Natural killer cell treated with Interleukin-12 subunit alpha and Interleukin-12 subunit beta and Interleukin-15 and Interleukin-18, amount 100 ng/mL, for 72 hours (primary cell): Measurements from ENCODE around the gene ARHGAP10. TPM values are rescaled to one million over a fixed set of nuclear protein-coding genes. Genes with fewer than 3 reads are reported as not detected.
"Not testable (repeated sequence)": the region's sequence is repeated elsewhere in the genome, so short reads cannot be mapped to it uniquely, and the experiment has no call there.

Source experiments
- ATAC-seq, 2 donors: fragments of 150-1000 bp; cut with Tn5 transposase in 1 of 2; sonication (Bioruptor Pico), chemical (Tn5 transposase) in 1 of 2; 2 replicates each; pipeline ENCODE4 v1.10.0; 2021
- DNase-seq: peaks from one replicate; pipeline ENCODE4 v3.0.0; 2022; ENCODE audit warnings: low spot score
- H3K27ac Mint-ChIP-seq, 2 donors: 1 replicate in 1 of 2; 2 replicates in 1 of 2; pipeline ENCODE4 v1.8.0; 2022; ENCODE audit warnings: mixed read lengths in 2 of 2, mild to moderate bottlenecking in 1 of 2, moderate library complexity in 1 of 2
- H3K27me3 Mint-ChIP-seq, 2 donors: 1 replicate in 1 of 2; 2 replicates in 1 of 2; pipeline ENCODE4 v1.8.0; 2022; ENCODE audit warnings: mixed read lengths in 2 of 2
- H3K36me3 Mint-ChIP-seq: one replicate; pipeline ENCODE4 v1.8.0; 2022; ENCODE audit warnings: mixed read lengths
- H3K4me1 Mint-ChIP-seq, 2 donors: 1 replicate in 1 of 2; 2 replicates in 1 of 2; pipeline ENCODE4 v1.8.0; 2022; ENCODE audit warnings: low read depth in 2 of 2, mixed read lengths in 2 of 2, mild to moderate bottlenecking in 1 of 2
- H3K4me3 Mint-ChIP-seq: one replicate; pipeline ENCODE4 v1.8.0; 2022; ENCODE audit warnings: mixed read lengths
- H3K9me3 Mint-ChIP-seq: 2 replicates; pipeline ENCODE4 v1.8.0; 2022; ENCODE audit warnings: mixed read lengths
- total RNA-seq, 2 donors: library from RNA; stranded (reverse); gene quantifications; one replicate each; pipeline ENCODE4 v1.2.3, GENCODE V29; 2022

The ARHGAP10 gene
- total RNA-seq, 2 donors from 2014 or later, result 7.4 to 11.4 TPM

GRCh38 chr4:147786031-147786430, 54.1 kb downstream of the ARHGAP10 start:
- H3K27ac Mint-ChIP-seq, result peak overlapping the region; percentile 2 to 22
- H3K4me3 Mint-ChIP-seq, result no peak overlapping the region
- peaks cover 24 to 33% of the 10 kb centered on the region in 2 donors for H3K4me1 Mint-ChIP-seq
- no peaks in the 10 kb centered on the region for H3K36me3 Mint-ChIP-seq
- DNase-seq (no peak), ATAC-seq (no peak)
- no peaks in the 10 kb centered on the region for H3K27me3 Mint-ChIP-seq
- H3K9me3 Mint-ChIP-seq, result no peaks in the 10 kb centered on the region

- H3K9me3 Mint-ChIP-seq, result no peaks in the 10 kb centered on the region
- H3K27ac Mint-ChIP-seq, result peak overlapping the region; percentile 2 to 22
- H3K27me3 Mint-ChIP-seq, result no peaks in the 10 kb centered on the region
- no peak overlapping the region for H3K4me3 Mint-ChIP-seq
- H3K36me3 Mint-ChIP-seq, result no peaks in the 10 kb centered on the region
- no peak for DNase-seq
- H3K4me1 Mint-ChIP-seq, result peaks cover 24 to 33% of the 10 kb centered on the region in 2 donors
- peak in 1 of 2 donors; percentile 6 for ATAC-seq
Observed at GRCh38 chr4:147786531-147786930, 54.6 kb downstream of the ARHGAP10 start.

GRCh38 chr4:147787204-147787603, 55.3 kb downstream of the ARHGAP10 start:
- H3K9me3 Mint-ChIP-seq, result no peaks in the 10 kb centered on the region
- peaks cover 21 to 33% of the 10 kb centered on the region in 2 donors for H3K4me1 Mint-ChIP-seq
- no peaks in the 10 kb centered on the region for H3K36me3 Mint-ChIP-seq
- DNase-seq, result no peak
- no peak for ATAC-seq
- H3K27ac Mint-ChIP-seq, result peak overlapping the region in 1 of 2 donors; percentile 22
- no peak overlapping the region for H3K4me3 Mint-ChIP-seq
- H3K27me3 Mint-ChIP-seq, result no peaks in the 10 kb centered on the region

GRCh38 chr4:147788791-147789190, 56.9 kb downstream of the ARHGAP10 start:
- ATAC-seq, result no peak
- no peak overlapping the region for H3K4me3 Mint-ChIP-seq
- no peak for DNase-seq
- no peaks in the 10 kb centered on the region for H3K36me3 Mint-ChIP-seq
- no peak overlapping the region for H3K27ac Mint-ChIP-seq
- H3K27me3 Mint-ChIP-seq, result no peaks in the 10 kb centered on the region
- H3K4me1 Mint-ChIP-seq, result peaks cover 34 to 47% of the 10 kb centered on the region in 2 donors
- H3K9me3 Mint-ChIP-seq, result no peaks in the 10 kb centered on the region

GRCh38 chr4:147789596-147789995, 57.7 kb downstream of the ARHGAP10 start:
- H3K36me3 Mint-ChIP-seq, result no peaks in the 10 kb centered on the region
- no peaks in the 10 kb centered on the region for H3K9me3 Mint-ChIP-seq
- no peaks in the 10 kb centered on the region for H3K27me3 Mint-ChIP-seq
- H3K27ac Mint-ChIP-seq, result no peak overlapping the region
- H3K4me3 Mint-ChIP-seq, result no peak overlapping the region
- no peak for ATAC-seq
- peaks cover 41 to 55% of the 10 kb centered on the region in 2 donors for H3K4me1 Mint-ChIP-seq
- no peak for DNase-seq

GRCh38 chr4:147790412-147790811, 58.5 kb downstream of the ARHGAP10 start:
- no peaks in the 10 kb centered on the region for H3K9me3 Mint-ChIP-seq
- ATAC-seq (no peak), DNase-seq (no peak)
- no peaks in the 10 kb centered on the region for H3K27me3 Mint-ChIP-seq
- no peak overlapping the region for H3K4me3 Mint-ChIP-seq
- H3K27ac Mint-ChIP-seq, result no peak overlapping the region
- H3K4me1 Mint-ChIP-seq, result peaks cover 44 to 58% of the 10 kb centered on the region in 2 donors
- H3K36me3 Mint-ChIP-seq, result no peaks in the 10 kb centered on the region

- DNase-seq (no peak), ATAC-seq (no peak)
- Mint-ChIP-seq H3K4me1 (peaks cover 41 to 49% of the 10 kb centered on the region in 2 donors), H3K27ac (no peak overlapping the region), H3K27me3 (no peaks in the 10 kb centered on the region), H3K36me3 (no peaks in the 10 kb centered on the region), H3K4me3 (no peak overlapping the region), H3K9me3 (no peaks in the 10 kb centered on the region)
Observed at GRCh38 chr4:147791341-147791740, 59.5 kb downstream of the ARHGAP10 start.

GRCh38 chr4:147791865-147792264, 60.0 kb downstream of the ARHGAP10 start:
- Mint-ChIP-seq H3K4me1 (peaks cover 37 to 46% of the 10 kb centered on the region in 2 donors), H3K4me3 (peak overlapping the region; percentile 87), H3K27ac (peak overlapping the region in 1 of 2 donors; percentile 54), H3K36me3 (peaks cover 2% of the 10 kb centered on the region), H3K27me3 (peaks cover 0 to under 1% of the 10 kb centered on the region in 2 donors), H3K9me3 (no peaks in the 10 kb centered on the region)
- DNase-seq (no peak), ATAC-seq (no peak)

GRCh38 chr4:147793569-147794313, 61.9 kb downstream of the ARHGAP10 start:
- Mint-ChIP-seq H3K27ac (peak overlapping the region; percentile 41 to 45), H3K9me3 (no peaks in the 10 kb centered on the region), H3K36me3 (peaks cover 6% of the 10 kb centered on the region), H3K27me3 (peaks cover 0 to 8% of the 10 kb centered on the region in 2 donors), H3K4me1 (peaks cover 36 to 49% of the 10 kb centered on the region in 2 donors), H3K4me3 (peak overlapping the region; percentile 87)
- ATAC-seq (peak; percentile 78 to 85), DNase-seq (no peak)

- Mint-ChIP-seq H3K36me3 (peaks cover 6% of the 10 kb centered on the region), H3K4me3 (peak overlapping the region; percentile 87), H3K4me1 (peaks cover 39 to 54% of the 10 kb centered on the region in 2 donors), H3K9me3 (no peaks in the 10 kb centered on the region), H3K27ac (peak overlapping the region; percentile 41 to 45), H3K27me3 (peaks cover 0 to 8% of the 10 kb centered on the region in 2 donors)
- ATAC-seq (peak; percentile 69 to 84), DNase-seq (no peak)
Observed at GRCh38 chr4:147794314-147794680, 62.4 kb downstream of the ARHGAP10 start.

GRCh38 chr4:147794787-147795413, 63.0 kb downstream of the ARHGAP10 start:
- DNase-seq (no peak), ATAC-seq (peak; percentile 68 to 69)
- peaks cover 46 to 61% of the 10 kb centered on the region in 2 donors for H3K4me1 Mint-ChIP-seq
- peak overlapping the region; percentile 87 for H3K4me3 Mint-ChIP-seq
- H3K36me3 Mint-ChIP-seq, result peaks cover 6% of the 10 kb centered on the region
- peak overlapping the region; percentile 41 to 45 for H3K27ac Mint-ChIP-seq
- no peaks in the 10 kb centered on the region for H3K9me3 Mint-ChIP-seq
- peaks cover 0 to 8% of the 10 kb centered on the region in 2 donors for H3K27me3 Mint-ChIP-seq

GRCh38 chr4:147799057-147799456, 67.2 kb downstream of the ARHGAP10 start:
- ATAC-seq, DNase-seq, H3K9me3 Mint-ChIP-seq, H3K27me3 Mint-ChIP-seq, H3K36me3 Mint-ChIP-seq, H3K4me3 Mint-ChIP-seq: not testable (repeated sequence)
- Mint-ChIP-seq H3K4me1 (peaks cover 39 to 49% of the 10 kb centered on the region in 2 donors), H3K27ac (peak overlapping the region; percentile 64 to 92)

- H3K4me1 Mint-ChIP-seq, result peaks cover 40 to 42% of the 10 kb centered on the region in 2 donors
- peak; percentile 98 to 99 for ATAC-seq
Observed at GRCh38 chr4:147799986-147800555, 68.2 kb downstream of the ARHGAP10 start.

GRCh38 chr4:147801820-147802219, 69.9 kb downstream of the ARHGAP10 start:
- DNase-seq, result no peak

More at GRCh38 chr4:147799986-147800555, 68.2 kb downstream of the ARHGAP10 start:
- Mint-ChIP-seq H3K4me3 (peak overlapping the region; percentile 77), H3K27me3 (peaks cover 8% of the 10 kb centered on the region in 2 donors), H3K27ac (peak overlapping the region; percentile 64 to 92), H3K36me3 (peaks cover 6% of the 10 kb centered on the region), H3K9me3 (no peaks in the 10 kb centered on the region)
- DNase-seq, result peak; percentile 87

More at GRCh38 chr4:147801820-147802219, 69.9 kb downstream of the ARHGAP10 start:
- Mint-ChIP-seq H3K27ac (no peak overlapping the region), H3K4me1 (peaks cover 34 to 41% of the 10 kb centered on the region in 2 donors), H3K4me3 (no peak overlapping the region), H3K9me3 (no peaks in the 10 kb centered on the region), H3K27me3 (peaks cover 7 to 8% of the 10 kb centered on the region in 2 donors), H3K36me3 (peaks cover 4% of the 10 kb centered on the region)
- ATAC-seq, result no peak
